K562 (cell line): ENCODE measurements around the gene TCOF1.

ENCODE experiments used
- CTCF ChIP-seq, 3 experiments: IDR thresholded peaks in 2 of 3; conservative IDR thresholded peaks in 1 of 3; 2 replicates each; pipeline ENCODE4 v1.5.1; 2011 to 2012; ENCODE audit warnings: low read length in 3 of 3, mild to moderate bottlenecking in 3 of 3, control low read depth in 2 of 3, improper control_type of control experiment in 1 of 3, inconsistent platforms in 1 of 3, low read depth in 1 of 3, mixed read lengths in 1 of 3, moderate library complexity in 1 of 3; ENCODE audit not compliant: insufficient read depth in 2 of 3
- EZH2 ChIP-seq: IDR thresholded peaks from 2 replicates; pipeline ENCODE4 v1.6.1; 2012; ENCODE audit warnings: low read depth, mild to moderate bottlenecking, inconsistent platforms, low read length, borderline replicate concordance
- RB1 ChIP-seq: fragments of 450-650 bp; IDR thresholded peaks from 2 replicates; pipeline ENCODE4 v1.6.1; 2017; ENCODE audit warnings: low read depth, mild to moderate bottlenecking
- TFAP4 ChIP-seq: sonication (generic); formaldehyde crosslinking; IDR thresholded peaks from 2 replicates; pipeline ENCODE4 v1.8.0; 2022; ENCODE audit warnings: missing genetic modification reagents, mild to moderate bottlenecking, moderate library complexity, borderline replicate concordance
- ZKSCAN1 ChIP-seq: fragments of 150-350 bp; IDR thresholded peaks from 2 replicates; pipeline ENCODE4 v1.6.1; 2016; ENCODE audit warnings: low read depth, low read length
- ZNF133 ChIP-seq: fragments of 250-450 bp; sonication (Bioruptor Pico); IDR thresholded peaks from 2 replicates; pipeline ENCODE4 v1.4.0; 2020; ENCODE audit warnings: mild to moderate bottlenecking

GRCh38 chr5:150386024-150386855 is 28.7 kb downstream of the TCOF1 start:
- TF ChIP-seq TFAP4 (CRISPR knock-in tag) = no peak
- TF ChIP-seq EZH2 = no peak
- no peak for TF ChIP-seq RB1
- no peak for TF ChIP-seq ZKSCAN1
- no peak for TF ChIP-seq ZNF133 (CRISPR knock-in tag)
- no peak for TF ChIP-seq CTCF (IDR thresholded peaks at IDR 0.05 in 2 of 3, conservative IDR thresholded peaks at IDR 0.05 in 1 of 3; ENCODE audit: insufficient read depth in 2 of 3, low read depth in 1 of 3, low read length in 3 of 3)
